Kidney (tissue), 14 donors: Measurements from ENCODE around the gene CD72. TPM values are rescaled to one million over a fixed set of nuclear protein-coding genes. Genes with fewer than 3 reads are reported as not detected.

Experiments used
- DNase-seq, 5 donors: peaks; one replicate each; pipeline ENCODE4 v3.0.0-alpha.2; 2013 to 2020
- FAIRE-seq: peaks from 2 replicates; lab custom pipeline; 2012; peaks lifted over from hg19 to GRCh38; lab: Jason Lieb, UNC
- H3K27ac ChIP-seq, 2 donors: one replicate each; pipeline ENCODE4 v1.7.0; 2013; ENCODE audit warnings: low read depth in 2 of 2, low read length in 2 of 2, inconsistent platforms in 1 of 2
- H3K27me3 ChIP-seq: one replicate; pipeline ENCODE4 v1.7.1; 2013; ENCODE audit warnings: low read length, inconsistent platforms; ENCODE audit not compliant: control insufficient read depth, insufficient read depth
- H3K36me3 ChIP-seq, 3 donors: one replicate each; pipeline versions ENCODE4 v1.7.0 to v1.7.1; 2013; ENCODE audit warnings: low read length in 3 of 3, control low read depth in 1 of 3, inconsistent platforms in 1 of 3; ENCODE audit not compliant: insufficient read depth in 3 of 3, control insufficient read depth in 2 of 3
- H3K4me1 ChIP-seq, 3 donors: one replicate each; pipeline versions ENCODE4 v1.7.0 to v1.7.1; 2013; ENCODE audit warnings: low read length in 3 of 3, inconsistent platforms in 1 of 3, low read depth in 1 of 3; ENCODE audit not compliant: control insufficient read depth in 2 of 3, insufficient read depth in 2 of 3
- H3K4me3 ChIP-seq, 3 donors: one replicate each; pipeline versions ENCODE4 v1.7.0 to v1.8.1; 2013; ENCODE audit warnings: low read length in 3 of 3, control low read depth in 1 of 3, inconsistent platforms in 1 of 3
- H3K9ac ChIP-seq, 3 donors: one replicate each; pipeline versions ENCODE4 v1.7.0 to v1.7.1; 2013; ENCODE audit warnings: low read length in 3 of 3, control low read depth in 1 of 3, inconsistent platforms in 1 of 3
- H3K9me3 ChIP-seq, 3 donors: one replicate each; pipeline versions ENCODE4 v1.7.0 to v1.7.1; 2013; ENCODE audit warnings: low read length in 3 of 3, control low read depth in 1 of 3, inconsistent platforms in 1 of 3; ENCODE audit not compliant: control insufficient read depth in 2 of 3, insufficient read depth in 1 of 3
- CTCF ChIP-seq: IDR thresholded peaks from 3 replicates; pipeline ENCODE4 v1.5.1; 2012; ENCODE audit warnings: mild to moderate bottlenecking, moderate library complexity, borderline replicate concordance; ENCODE audit not compliant: insufficient read depth; ENCODE audit errors: extremely low read depth
- intact Hi-C: fragments of 100-400 bp; cut with DNase I; formaldehyde crosslinking; loops from one replicate; pipeline ENCODE4 v1.11.1; 2022
- polyA plus RNA-seq: library from polyadenylated mRNA; stranded (reverse); fragments of 350-450 nt; fragmentation: Illumina TruSeq; extraction: RNeasy Lipid Tissue Mini Kit (QIAGEN cat#74804); gene quantifications from one replicate; pipeline ENCODE4 v1.2.3, GENCODE V29; 2014; ENCODE audit warnings: low read depth, low replicate concordance; ENCODE audit not compliant: insufficient read depth
- total RNA-seq: library from RNA; stranded (reverse); fragmentation: NEBNext Ultra II Directional; extraction: Animal tissue kit (Norgen Biotek cat#: 25700); gene quantifications from one replicate; pipeline ENCODE4 v1.2.1, GENCODE V29; 2021
- donor health status: control.
- donor health status: control.
- donor health status: control.
- donor health status: control.
- donor health status: control.
- donor health status: DM: yes; HTN: yes; CAD: no.
- donor health status: Normal renal cell carcinoma (clear cell type).

Gene CD72
- total and polyA plus RNA-seq, 2 donors from 2014 or later = 2.3 to 7.1 TPM

- intact Hi-C loops = no loop called here
- H3K27me3 ChIP-seq = no peaks in the 10 kb centered on the region
- H3K4me3 ChIP-seq = no peak overlapping the region
- H3K27ac ChIP-seq = no peak overlapping the region
- no peak overlapping the region for H3K9ac ChIP-seq
- H3K4me1 ChIP-seq = peaks cover 0 to 18% (median 14%) of the 10 kb centered on the region in 3 donors
- peaks cover 0 to 10% (median 3%) of the 10 kb centered on the region in 3 donors for H3K36me3 ChIP-seq
- FAIRE-seq = no peak
- DNase-seq = no peak
- no peaks in the 10 kb centered on the region for H3K9me3 ChIP-seq
- no peak for TF ChIP-seq CTCF
Measured at GRCh38 chr9:35662437-35662836, 44.2 kb upstream of the CD72 start.

GRCh38 chr9:35661756-35662350 lies 43.6 kb upstream of the CD72 start:
- FAIRE-seq = no peak
- no peak for TF ChIP-seq CTCF

GRCh38 chr9:35660966-35661415 lies 42.8 kb upstream of the CD72 start:
- Histone ChIP-seq H3K9ac (no peak overlapping the region), H3K9me3 (no peaks in the 10 kb centered on the region), H3K36me3 (peaks cover 0 to 10% (median 3%) of the 10 kb centered on the region in 3 donors), H3K27me3 (no peaks in the 10 kb centered on the region), H3K4me1 (peaks cover 0 to 18% (median 15%) of the 10 kb centered on the region in 3 donors), H3K4me3 (no peak overlapping the region), H3K27ac (no peak overlapping the region)
- no peak for FAIRE-seq
- peak; percentile 33 for TF ChIP-seq CTCF
- intact Hi-C loops = no loop called here
- DNase-seq = no peak

More at GRCh38 chr9:35661756-35662350, 43.6 kb upstream of the CD72 start:
- intact Hi-C loops = no loop called here
- H3K36me3 ChIP-seq = peaks cover 0 to 10% (median 3%) of the 10 kb centered on the region in 3 donors
- H3K27me3 ChIP-seq = no peaks in the 10 kb centered on the region
- H3K9ac ChIP-seq = no peak overlapping the region
- H3K27ac ChIP-seq = no peak overlapping the region
- no peak for DNase-seq
- H3K4me1 ChIP-seq = peaks cover 0 to 22% (median 18%) of the 10 kb centered on the region in 3 donors
- no peak overlapping the region for H3K4me3 ChIP-seq
- H3K9me3 ChIP-seq = no peaks in the 10 kb centered on the region
